ENCODE data around the gene FAM210B.

DNA sequence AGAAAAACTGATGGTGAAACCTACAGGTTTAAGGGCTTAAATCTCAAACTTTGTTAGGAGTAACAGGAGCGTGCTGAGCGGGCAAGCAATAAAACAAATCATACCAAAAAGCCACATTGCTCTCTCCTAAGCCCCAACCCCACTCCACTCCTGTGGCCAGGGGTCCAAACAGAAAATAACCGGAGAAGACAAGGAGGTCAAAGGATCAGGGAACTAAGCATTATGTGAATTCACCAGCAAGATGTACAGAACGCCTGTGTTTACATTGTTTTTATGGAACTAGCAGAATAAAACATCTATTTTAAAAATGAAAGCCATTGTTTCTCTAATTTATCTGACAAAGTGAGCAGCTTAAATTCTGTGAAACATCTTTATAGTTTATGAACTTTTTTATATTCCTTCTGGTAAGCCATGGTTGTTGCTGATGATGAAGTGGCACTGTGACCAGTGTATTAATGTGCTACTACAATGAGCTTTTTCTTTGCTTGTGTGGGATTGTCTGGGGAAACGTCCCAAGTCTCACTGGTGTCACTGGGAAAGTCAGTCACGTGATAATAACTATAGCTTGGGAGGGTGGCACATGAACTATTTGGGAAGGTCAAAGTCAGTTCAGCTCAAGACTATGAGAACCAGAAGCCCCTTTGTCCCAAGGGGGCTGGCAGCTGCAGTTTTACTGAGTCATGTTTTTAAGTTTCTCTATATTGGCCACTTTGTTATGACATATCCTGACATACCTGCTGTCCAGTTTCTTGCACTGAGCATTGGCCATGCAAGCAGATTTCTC lies 9.8 kb downstream of the FAM210B start:
- no peak for TF ChIP-seq GATA2 (IDR thresholded peaks at IDR 0.05; ENCODE audit: low read depth, low read length)
- no peak for TF ChIP-seq GATA3 (IDR thresholded peaks at IDR 0.05; ENCODE audit: low read depth, low read length)

Data from SH-SY5Y (cell line).